Measurements from ENCODE around the gene TECTB.
"Not testable (repeated sequence)": the region's sequence is repeated elsewhere in the genome, so short reads cannot be mapped to it uniquely, and the experiment has no call there.

Gene TECTB

GRCh38 chr10:112283100-112283499 is at the start of gene TECTB:
Gene TECTB, plus strand, starts transcription at chr10:112283400. Its CDS starts 335 bp downstream, at chr10:112283735.
- DNase-seq = no peak

GRCh38 chr10:112235141-112235540 is 48.1 kb upstream of the TECTB start:
- DNase-seq = no peak

- no peak for DNase-seq
Measured at GRCh38 chr10:112235920-112236319, 47.3 kb upstream of the TECTB start.

GRCh38 chr10:112236486-112236885 is 46.7 kb upstream of the TECTB start:
- DNase-seq = no peak

GRCh38 chr10:112239347-112239746 is 43.9 kb upstream of the TECTB start:
- DNase-seq = no peak

GRCh38 chr10:112240441-112240840 is 42.8 kb upstream of the TECTB start:
- DNase-seq = no peak

- DNase-seq = no peak
Measured at GRCh38 chr10:112241651-112242341, 41.4 kb upstream of the TECTB start.

- DNase-seq = no peak
Measured at GRCh38 chr10:112242769-112243168, 40.4 kb upstream of the TECTB start.

- no peak for DNase-seq
Measured at GRCh38 chr10:112243713-112244112, 39.5 kb upstream of the TECTB start.

- no peak for DNase-seq
Measured at GRCh38 chr10:112244197-112244596, 39.0 kb upstream of the TECTB start.

- no peak for DNase-seq
Measured at GRCh38 chr10:112247791-112248190, 35.4 kb upstream of the TECTB start.

GRCh38 chr10:112248584-112249295 is 34.5 kb upstream of the TECTB start:
- no peak for DNase-seq

- DNase-seq = no peak
Measured at GRCh38 chr10:112249722-112250121, 33.5 kb upstream of the TECTB start.

GRCh38 chr10:112250555-112250954 is 32.6 kb upstream of the TECTB start:
- DNase-seq = no peak

GRCh38 chr10:112251238-112251637 is 32.0 kb upstream of the TECTB start:
- DNase-seq = not testable (repeated sequence)

GRCh38 chr10:112258407-112258806 is 24.8 kb upstream of the TECTB start:
- no peak for DNase-seq

GRCh38 chr10:112259688-112260087 is 23.5 kb upstream of the TECTB start:
- no peak for DNase-seq

GRCh38 chr10:112260831-112261230 is 22.4 kb upstream of the TECTB start:
- no peak for DNase-seq

- DNase-seq = no peak
Measured at GRCh38 chr10:112261281-112261822, 21.8 kb upstream of the TECTB start.

- DNase-seq = no peak
Measured at GRCh38 chr10:112262546-112262945, 20.7 kb upstream of the TECTB start.

- no peak for DNase-seq
Measured at GRCh38 chr10:112265745-112266144, 17.5 kb upstream of the TECTB start.

- DNase-seq = no peak
Measured at GRCh38 chr10:112269266-112269665, 13.9 kb upstream of the TECTB start.

GRCh38 chr10:112271982-112272381 is 11.2 kb upstream of the TECTB start:
- DNase-seq = no peak

GRCh38 chr10:112274831-112275230 is 8.4 kb upstream of the TECTB start:
- DNase-seq = no peak

All from NCI-H510A (cell line).